Heart left ventricle (tissue), 13 donors: Measurements from ENCODE around the gene FGF14.

Experiments used
- POLR2A ChIP-seq, 2 donors: fragments of 450-650 bp; IDR thresholded peaks; one replicate each; pipeline ENCODE4 v1.6.1; 2017; ENCODE audit warnings: antibody characterized with exemption in 2 of 2, mild to moderate bottlenecking in 2 of 2, moderate library complexity in 2 of 2
- TF ChIP-seq, protein P1 (sequence below), 12 donors: fragments of 200-600 bp; sonication (generic) in 4 of 12; IDR thresholded peaks; one replicate each; pipeline versions ENCODE4 v1.5.0 to v1.8.0; 2018 to 2022; ENCODE audit warnings: antibody characterized with exemption in 12 of 12, mild to moderate bottlenecking in 5 of 12
- donor health status: ischemic (EF 13 %, LVEDD 7.1; RV severe dilation, severe dysfunction).
- donor health status: DM: no; HTN: yes; CAD: no.
- donor health status: DM: no; HTN: no; CAD: no.
- donor health status: ischemic (EF 25% LVEDD 6.9; RV normal size, moderate dysfunction).
- donor health status: ischemic (EF 25% LVEDD 5.7; RV mildly dilated, moderate dysfunction).
- donor health status: ischemic (EF 35%, LVEDD 5.7; RV mildly dilated, moderate dysfunction).
- donor health status: nonischemic (EF 11% LVEDD 7.7; RV severe dilation, severe dysfunction).
- donor health status: DM: yes; HTN: yes; CAD: no.
- donor health status: PGD.
- donor health status: ischemic (EF 29% LVEDD 5.4; RV normal size, mild dysfunction).
- donor health status: nonischemic (EF 23%, LVEDD 6.1; RV moderate dilation, normal function).

DNA sequence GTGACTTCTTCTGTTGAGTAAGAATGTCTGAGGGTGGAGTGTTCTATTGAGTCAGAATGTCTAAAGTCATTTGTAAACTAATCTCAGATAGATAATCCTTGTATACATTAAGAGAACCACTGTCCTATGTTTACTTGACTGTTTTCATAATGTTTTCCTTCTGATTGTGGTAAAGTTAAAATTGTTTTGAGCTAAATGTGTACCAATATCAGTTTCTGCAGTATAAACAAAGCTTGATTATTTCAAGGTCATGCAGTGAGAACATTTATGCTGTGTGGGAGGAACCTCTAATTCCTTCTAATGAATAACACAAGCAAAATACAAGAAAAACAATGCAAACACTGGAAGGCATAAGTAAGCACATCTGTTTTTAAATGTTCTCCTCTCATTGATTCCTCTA, 434.6 kb downstream of the FGF14 start:
- TF ChIP-seq POLR2A (IDR thresholded peaks at IDR 0.05) = no peak
- TF ChIP-seq, protein P1, sequence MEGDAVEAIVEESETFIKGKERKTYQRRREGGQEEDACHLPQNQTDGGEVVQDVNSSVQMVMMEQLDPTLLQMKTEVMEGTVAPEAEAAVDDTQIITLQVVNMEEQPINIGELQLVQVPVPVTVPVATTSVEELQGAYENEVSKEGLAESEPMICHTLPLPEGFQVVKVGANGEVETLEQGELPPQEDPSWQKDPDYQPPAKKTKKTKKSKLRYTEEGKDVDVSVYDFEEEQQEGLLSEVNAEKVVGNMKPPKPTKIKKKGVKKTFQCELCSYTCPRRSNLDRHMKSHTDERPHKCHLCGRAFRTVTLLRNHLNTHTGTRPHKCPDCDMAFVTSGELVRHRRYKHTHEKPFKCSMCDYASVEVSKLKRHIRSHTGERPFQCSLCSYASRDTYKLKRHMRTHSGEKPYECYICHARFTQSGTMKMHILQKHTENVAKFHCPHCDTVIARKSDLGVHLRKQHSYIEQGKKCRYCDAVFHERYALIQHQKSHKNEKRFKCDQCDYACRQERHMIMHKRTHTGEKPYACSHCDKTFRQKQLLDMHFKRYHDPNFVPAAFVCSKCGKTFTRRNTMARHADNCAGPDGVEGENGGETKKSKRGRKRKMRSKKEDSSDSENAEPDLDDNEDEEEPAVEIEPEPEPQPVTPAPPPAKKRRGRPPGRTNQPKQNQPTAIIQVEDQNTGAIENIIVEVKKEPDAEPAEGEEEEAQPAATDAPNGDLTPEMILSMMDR (IDR thresholded peaks at IDR 0.05) = no peak
